CD14-positive monocyte (primary cell): ENCODE measurements around the gene RAX. TPM values are rescaled to one million over a fixed set of nuclear protein-coding genes. Genes with fewer than 3 reads are reported as not detected.
A peak's percentile ranks its signal among the peaks of the same experiment; 100 is the strongest.

Experiments used
- DNase-seq, 3 donors: peaks; one replicate each; pipeline ENCODE4 v3.0.0-alpha.2; 2011 to 2022
- H2AFZ ChIP-seq: 2 replicates; pipeline ENCODE4 v1.6.0; 2012; ENCODE audit warnings: mild to moderate bottlenecking, low read depth, low read length, inconsistent platforms; ENCODE audit not compliant: insufficient read depth, poor library complexity, severe bottlenecking
- H3K27ac ChIP-seq, 2 donors: 1 replicate in 1 of 2; 2 replicates in 1 of 2; pipeline ENCODE4 v1.5.1; 2012 to 2013; ENCODE audit warnings: low read length in 2 of 2, control low read depth in 1 of 2, inconsistent platforms in 1 of 2, low read depth in 1 of 2, mild to moderate bottlenecking in 1 of 2
- H3K27me3 ChIP-seq, 2 donors: one replicate each; pipeline versions ENCODE4 v1.6.0 to v1.6.1; 2011 to 2013; ENCODE audit warnings: low read length in 2 of 2; ENCODE audit not compliant: control insufficient read depth in 2 of 2, insufficient read depth in 2 of 2
- H3K36me3 ChIP-seq, 2 donors: replicated peaks in 1 of 2; 1 replicate in 1 of 2; 2 replicates in 1 of 2; pipeline versions ENCODE4 v1.5.1 to v1.6.1; 2012 to 2013; ENCODE audit warnings: low read length in 2 of 2, control low read depth in 1 of 2, inconsistent platforms in 1 of 2, mild to moderate bottlenecking in 1 of 2; ENCODE audit not compliant: insufficient read depth in 2 of 2, control insufficient read depth in 1 of 2
- H3K4me1 ChIP-seq, 2 donors: 1 replicate in 1 of 2; 2 replicates in 1 of 2; pipeline versions ENCODE4 v1.5.1 to v1.6.1; 2012 to 2013; ENCODE audit warnings: low read length in 2 of 2, control low read depth in 1 of 2, inconsistent platforms in 1 of 2, mild to moderate bottlenecking in 1 of 2, moderate library complexity in 1 of 2; ENCODE audit not compliant: insufficient read depth in 2 of 2, control insufficient read depth in 1 of 2
- H3K4me2 ChIP-seq: replicated peaks from 2 replicates; pipeline ENCODE3; 2012; ENCODE audit warnings: low read length, moderate library complexity, mild to moderate bottlenecking; ENCODE audit not compliant: poor library complexity, severe bottlenecking; ENCODE audit errors: extremely low read depth
- H3K4me3 ChIP-seq, 3 experiments: fragments of 200-600 bp in 1 of 3; sonication (generic) in 1 of 3; replicated peaks in 1 of 3; 1 replicate in 2 of 3; 2 replicates in 1 of 3; pipeline ENCODE4 v1.5.1; 2011 to 2013; ENCODE audit warnings: low read length in 3 of 3, mild to moderate bottlenecking in 3 of 3, control low read depth in 2 of 3, low read depth in 2 of 3, inconsistent platforms in 1 of 3, moderate library complexity in 1 of 3
- H3K79me2 ChIP-seq: 2 replicates; pipeline ENCODE4 v1.6.0; 2012; ENCODE audit warnings: mild to moderate bottlenecking, control low read depth, inconsistent platforms, low read length, moderate library complexity; ENCODE audit not compliant: insufficient read depth
- H3K9ac ChIP-seq: 2 replicates; pipeline ENCODE4 v1.6.0; 2017; ENCODE audit warnings: low read length, mild to moderate bottlenecking; ENCODE audit not compliant: insufficient read depth, poor library complexity, severe bottlenecking
- H3K9me3 ChIP-seq, 2 donors: replicated peaks in 1 of 2; 1 replicate in 1 of 2; 2 replicates in 1 of 2; pipeline versions ENCODE4 v1.5.1 to v1.6.1; 2012 to 2013; ENCODE audit warnings: low read length in 2 of 2, control low read depth in 1 of 2; ENCODE audit not compliant: control insufficient read depth in 1 of 2, insufficient read depth in 1 of 2
- H4K20me1 ChIP-seq: 2 replicates; pipeline ENCODE4 v1.6.0; 2012; ENCODE audit warnings: mild to moderate bottlenecking, low read length, control low read depth, moderate library complexity; ENCODE audit not compliant: insufficient read depth
- H3K27ac Mint-ChIP-seq, 7 donors: one replicate each; pipeline ENCODE4 v1.8.0; 2020; ENCODE audit warnings: mild to moderate bottlenecking in 7 of 7, mixed read lengths in 7 of 7, moderate library complexity in 6 of 7, inconsistent platforms in 2 of 7
- H3K27me3 Mint-ChIP-seq, 3 donors: one replicate each; pipeline ENCODE4 v1.8.0; 2021 to 2022; ENCODE audit warnings: low read depth in 3 of 3, mild to moderate bottlenecking in 3 of 3, mixed read lengths in 3 of 3, moderate library complexity in 3 of 3, inconsistent platforms in 1 of 3
- H3K36me3 Mint-ChIP-seq, 2 donors: one replicate each; pipeline ENCODE4 v1.8.0; 2020; ENCODE audit warnings: mixed read lengths in 2 of 2, inconsistent platforms in 1 of 2, mild to moderate bottlenecking in 1 of 2
- H3K4me1 Mint-ChIP-seq: one replicate; pipeline ENCODE4 v1.8.0; 2020; ENCODE audit warnings: mild to moderate bottlenecking, mixed read lengths
- H3K4me3 Mint-ChIP-seq, 2 donors: one replicate each; pipeline ENCODE4 v1.8.0; 2020; ENCODE audit warnings: mild to moderate bottlenecking in 2 of 2, mixed read lengths in 2 of 2, moderate library complexity in 1 of 2
- H3K9me3 Mint-ChIP-seq, 7 donors: one replicate each; pipeline ENCODE4 v1.8.0; 2020 to 2022; ENCODE audit warnings: mixed read lengths in 7 of 7, mild to moderate bottlenecking in 6 of 7, moderate library complexity in 6 of 7, inconsistent platforms in 2 of 7
- WGBS: methylation state at CpG from one replicate; pipeline ENCODE4 v1.1.5; 2013; ENCODE audit warnings: missing lambda C conversion rate; ENCODE audit not compliant: insufficient coverage; 5-methylcytosine and 5-hydroxymethylcytosine counted together
- intact Hi-C, 2 donors: fragments of 100-400 bp; cut with micrococcal nuclease; formaldehyde crosslinking; loops; one replicate each; pipeline versions ENCODE4 v1.15.0 to v1.15.1; 2023
- polyA plus RNA-seq, 3 donors: library from polyadenylated mRNA; depleted of rRNA in 1 of 3; unstranded in 2 of 3; stranded (reverse) in 1 of 3; fragments of 300-500 nt in 2 of 3; fragments of >200 nt in 1 of 3; fragmentation: Illumina TruSeq in 2 of 3; gene quantifications; 1 replicate in 2 of 3; 2 replicates in 1 of 3; pipeline ENCODE4 v1.2.3, GENCODE V29; 2012 to 2021
- TF ChIP-seq, protein P1 (sequence below): fragments of 200-600 bp; IDR thresholded peaks from one replicate; pipeline ENCODE4 v1.8.0; 2022; ENCODE audit warnings: antibody characterized with exemption, mild to moderate bottlenecking

The RAX gene
- polyA plus RNA-seq, 3 donors: not detected

DNA sequence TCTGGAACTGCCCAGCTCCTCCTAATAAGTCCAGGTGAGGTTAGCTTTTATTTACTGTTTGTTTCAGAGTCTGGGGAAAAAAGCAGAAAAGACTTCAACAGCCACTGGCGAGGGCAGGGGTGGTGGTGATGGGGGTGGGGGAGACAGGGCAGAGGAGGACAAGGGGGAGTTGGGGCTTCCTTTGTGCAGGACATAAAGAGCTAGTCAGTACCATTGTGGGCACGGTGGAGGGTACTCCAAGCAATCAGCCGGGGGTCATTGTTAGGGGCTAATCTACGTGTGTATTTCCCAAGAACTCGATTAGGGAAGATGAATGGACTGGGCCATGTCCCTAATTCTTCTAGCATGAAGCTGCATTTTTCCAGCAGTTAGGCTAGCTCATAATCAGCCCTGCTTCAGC, 2.8 kb upstream of the RAX start:
- Histone ChIP-seq H3K4me1 (peaks cover 0 to 19% of the 10 kb centered on the region in 2 donors), H3K9ac (no peak overlapping the region), H3K4me2 (no peak overlapping the region), H3K9me3 (peaks cover 0 to 15% of the 10 kb centered on the region in 2 donors), H3K4me3 (no peak overlapping the region), H2AFZ (no peak overlapping the region), H3K79me2 (no peaks in the 10 kb centered on the region), H3K27ac (no peak overlapping the region), H4K20me1 (no peaks in the 10 kb centered on the region), H3K27me3 (peaks cover 67 to 90% of the 10 kb centered on the region in 2 donors), H3K36me3 (no peaks in the 10 kb centered on the region)
- peaks cover 10% of the 10 kb centered on the region for H3K4me1 Mint-ChIP-seq
- peaks cover 57 to 87% (median 79%) of the 10 kb centered on the region in 3 donors for H3K27me3 Mint-ChIP-seq
- DNase-seq: no peak
- TF ChIP-seq, protein P1, sequence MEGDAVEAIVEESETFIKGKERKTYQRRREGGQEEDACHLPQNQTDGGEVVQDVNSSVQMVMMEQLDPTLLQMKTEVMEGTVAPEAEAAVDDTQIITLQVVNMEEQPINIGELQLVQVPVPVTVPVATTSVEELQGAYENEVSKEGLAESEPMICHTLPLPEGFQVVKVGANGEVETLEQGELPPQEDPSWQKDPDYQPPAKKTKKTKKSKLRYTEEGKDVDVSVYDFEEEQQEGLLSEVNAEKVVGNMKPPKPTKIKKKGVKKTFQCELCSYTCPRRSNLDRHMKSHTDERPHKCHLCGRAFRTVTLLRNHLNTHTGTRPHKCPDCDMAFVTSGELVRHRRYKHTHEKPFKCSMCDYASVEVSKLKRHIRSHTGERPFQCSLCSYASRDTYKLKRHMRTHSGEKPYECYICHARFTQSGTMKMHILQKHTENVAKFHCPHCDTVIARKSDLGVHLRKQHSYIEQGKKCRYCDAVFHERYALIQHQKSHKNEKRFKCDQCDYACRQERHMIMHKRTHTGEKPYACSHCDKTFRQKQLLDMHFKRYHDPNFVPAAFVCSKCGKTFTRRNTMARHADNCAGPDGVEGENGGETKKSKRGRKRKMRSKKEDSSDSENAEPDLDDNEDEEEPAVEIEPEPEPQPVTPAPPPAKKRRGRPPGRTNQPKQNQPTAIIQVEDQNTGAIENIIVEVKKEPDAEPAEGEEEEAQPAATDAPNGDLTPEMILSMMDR: no peak
- intact Hi-C loops: no loop called here
- peaks cover 2 to 8% of the 10 kb centered on the region in 2 donors for H3K36me3 Mint-ChIP-seq
- H3K4me3 Mint-ChIP-seq: peak overlapping the region in 1 of 2 donors; percentile 62
- H3K9me3 Mint-ChIP-seq: peaks cover 2 to 15% (median 11%) of the 10 kb centered on the region in 7 donors
- WGBS: 24% methylated on average over 5 of the region's 5 CpGs
- no peak overlapping the region for H3K27ac Mint-ChIP-seq

GRCh38 chr18:59275406-59275949, 2.2 kb upstream of the RAX start:
- peaks cover 10% of the 10 kb centered on the region for H3K4me1 Mint-ChIP-seq
- Histone ChIP-seq H3K4me1 (peaks cover 0 to 19% of the 10 kb centered on the region in 2 donors), H3K79me2 (no peaks in the 10 kb centered on the region), H3K9me3 (peaks cover 0 to 21% of the 10 kb centered on the region in 2 donors), H3K4me3 (no peak overlapping the region), H4K20me1 (no peaks in the 10 kb centered on the region), H3K36me3 (no peaks in the 10 kb centered on the region), H3K9ac (no peak overlapping the region), H2AFZ (no peak overlapping the region), H3K27ac (no peak overlapping the region), H3K27me3 (peaks cover 73 to 96% of the 10 kb centered on the region in 2 donors), H3K4me2 (no peak overlapping the region)
- H3K27ac Mint-ChIP-seq: no peak overlapping the region
- H3K4me3 Mint-ChIP-seq: peak overlapping the region in 1 of 2 donors; percentile 62
- DNase-seq: no peak
- WGBS: no CpG with 5 or more reads among the region's 6 CpGs
- peaks cover 2 to 8% of the 10 kb centered on the region in 2 donors for H3K36me3 Mint-ChIP-seq
- peaks cover 2 to 18% (median 11%) of the 10 kb centered on the region in 7 donors for H3K9me3 Mint-ChIP-seq
- intact Hi-C loops: no loop called here
- TF ChIP-seq, protein P1: no peak
- H3K27me3 Mint-ChIP-seq: peaks cover 62 to 88% (median 81%) of the 10 kb centered on the region in 3 donors
